H1 (cell line): ENCODE data around the gene BEST3.

Source experiments
- CHD2 ChIP-seq: IDR thresholded peaks from 2 replicates; pipeline ENCODE4 v1.6.1; 2012; ENCODE audit warnings: low read length, improper control_type of control experiment
- CREB1 ChIP-seq: IDR thresholded peaks from 2 replicates; pipeline ENCODE4 v1.6.1; 2012; ENCODE audit warnings: inconsistent platforms
- CTCF ChIP-seq, 3 experiments: IDR thresholded peaks; 1 replicate in 2 of 3; 2 replicates in 1 of 3; pipeline versions ENCODE4 v1.5.1 to v1.6.1; 2011; ENCODE audit warnings: low read length in 3 of 3, mild to moderate bottlenecking in 3 of 3, inconsistent platforms in 2 of 3, low read depth in 1 of 3, moderate library complexity in 1 of 3; ENCODE audit not compliant: insufficient read depth in 1 of 3; ENCODE audit errors: control extremely low read depth in 1 of 3
- FOSL1 ChIP-seq: IDR thresholded peaks from 2 replicates; pipeline ENCODE4 v1.6.1; 2011; ENCODE audit warnings: mild to moderate bottlenecking, low read depth, low read length, moderate library complexity; ENCODE audit not compliant: insufficient read depth
- GTF2F1 ChIP-seq: IDR thresholded peaks from 2 replicates; pipeline ENCODE4 v1.6.1; 2012; ENCODE audit warnings: low read depth, low read length, improper control_type of control experiment, borderline replicate concordance
- JUN ChIP-seq: IDR thresholded peaks from 2 replicates; pipeline ENCODE4 v1.6.1; 2011; ENCODE audit warnings: low read depth, mild to moderate bottlenecking, improper control_type of control experiment, low read length
- KDM1A ChIP-seq: fragments of 200-600, 300-600 bp; sonication (generic); IDR thresholded peaks from 2 replicates; pipeline ENCODE4 v1.7.1; 2016; ENCODE audit warnings: mild to moderate bottlenecking, low read length, borderline replicate concordance
- POLR2A ChIP-seq, 2 experiments: IDR thresholded peaks; 1 replicate in 1 of 2; 2 replicates in 1 of 2; pipeline ENCODE4 v1.6.1; 2011; ENCODE audit warnings: low read depth in 2 of 2, low read length in 2 of 2, mild to moderate bottlenecking in 2 of 2; ENCODE audit errors: control extremely low read depth in 1 of 2
- POLR2AphosphoS5 ChIP-seq: IDR thresholded peaks from 2 replicates; pipeline ENCODE4 v1.6.1; 2011; ENCODE audit warnings: low read depth, low read length
- RAD21 ChIP-seq, 2 experiments: IDR thresholded peaks in 1 of 2; conservative IDR thresholded peaks in 1 of 2; 2 replicates each; pipeline ENCODE4 v1.6.1; 2011; ENCODE audit warnings: low read depth in 2 of 2, low read length in 2 of 2, improper control_type of control experiment in 1 of 2, inconsistent platforms in 1 of 2, mild to moderate bottlenecking in 1 of 2, moderate library complexity in 1 of 2
- SRF ChIP-seq: IDR thresholded peaks from 2 replicates; pipeline ENCODE4 v1.6.1; 2011; ENCODE audit warnings: mild to moderate bottlenecking, low read depth, low read length, moderate library complexity

- TF ChIP-seq JUN (no peak), SRF (no peak), POLR2A (IDR thresholded peaks at IDR 0.05; ENCODE audit: control extremely low read depth in 1 of 2, low read depth in 2 of 2, low read length in 2 of 2) (no peak), KDM1A (no peak), CTCF (IDR thresholded peaks at IDR 0.05; ENCODE audit: control extremely low read depth in 1 of 3, insufficient read depth in 1 of 3, low read depth in 1 of 3, low read length in 3 of 3) (no peak), POLR2AphosphoS5 (no peak), RAD21 (IDR thresholded peaks at IDR 0.05 in 1 of 2, conservative IDR thresholded peaks at IDR 0.05 in 1 of 2; ENCODE audit: low read depth in 2 of 2, low read length in 2 of 2) (no peak), FOSL1 (no peak), CHD2 (no peak), GTF2F1 (no peak), CREB1 (no peak)
Observed at GRCh38 chr12:69641546-69641945, 57.6 kb downstream of the BEST3 start.
